Ascending aorta (tissue), 2 donors: ENCODE results near the gene FBXO39. TPM values are rescaled to one million over a fixed set of nuclear protein-coding genes. Genes with fewer than 3 reads are reported as not detected.
"Not testable (repeated sequence)": the region's sequence is repeated elsewhere in the genome, so short reads cannot be mapped to it uniquely, and the experiment has no call there.

Source experiments
- DNase-seq, 2 donors: peaks; one replicate each; pipeline ENCODE4 v3.0.0-alpha.2; 2019; ENCODE audit warnings: low spot score in 2 of 2
- H3K27ac ChIP-seq, 2 donors: fragments of 200-600 bp; sonication (generic); one replicate each; pipeline ENCODE4 v1.5.1; 2016 to 2017; ENCODE audit warnings: mild to moderate bottlenecking in 1 of 2
- H3K27me3 ChIP-seq: fragments of 200-600 bp; sonication (generic); one replicate; pipeline ENCODE4 v1.5.1; 2017
- H3K36me3 ChIP-seq, 2 donors: fragments of 200-600 bp; sonication (generic); one replicate each; pipeline ENCODE4 v1.5.1; 2016
- H3K4me1 ChIP-seq, 2 donors: fragments of 200-600 bp; sonication (generic); one replicate each; pipeline ENCODE4 v1.5.1; 2016 to 2017; ENCODE audit warnings: mild to moderate bottlenecking in 1 of 2
- H3K4me3 ChIP-seq, 2 donors: fragments of 200-600 bp; sonication (generic); one replicate each; pipeline ENCODE4 v1.5.1; 2016 to 2017; ENCODE audit warnings: mild to moderate bottlenecking in 1 of 2
- H3K9me3 ChIP-seq, 2 donors: fragments of 200-600 bp; sonication (generic); one replicate each; pipeline ENCODE4 v1.5.1; 2016
- intact Hi-C: fragments of 100-400 bp; cut with DNase I; formaldehyde crosslinking; loops from one replicate; pipeline ENCODE4 v1.15.1; 2023
- total RNA-seq: library from RNA; depleted of rRNA; stranded (reverse); fragments of >200 nt; gene quantifications from one replicate; pipeline ENCODE4 v1.1.0, GENCODE V29; 2016
- TF ChIP-seq, protein P1 (sequence below), 3 experiments: fragments of 200-600 bp in 2 of 3; fragments of 450-650 bp in 1 of 3; sonication (generic) in 2 of 3; IDR thresholded peaks; one replicate each; pipeline ENCODE4 v1.5.1; 2016 to 2019; ENCODE audit warnings: antibody characterized with exemption in 3 of 3, mild to moderate bottlenecking in 1 of 3, moderate library complexity in 1 of 3

The FBXO39 gene
- total RNA-seq, 1 donor from 2014 or later: not detected

DNA sequence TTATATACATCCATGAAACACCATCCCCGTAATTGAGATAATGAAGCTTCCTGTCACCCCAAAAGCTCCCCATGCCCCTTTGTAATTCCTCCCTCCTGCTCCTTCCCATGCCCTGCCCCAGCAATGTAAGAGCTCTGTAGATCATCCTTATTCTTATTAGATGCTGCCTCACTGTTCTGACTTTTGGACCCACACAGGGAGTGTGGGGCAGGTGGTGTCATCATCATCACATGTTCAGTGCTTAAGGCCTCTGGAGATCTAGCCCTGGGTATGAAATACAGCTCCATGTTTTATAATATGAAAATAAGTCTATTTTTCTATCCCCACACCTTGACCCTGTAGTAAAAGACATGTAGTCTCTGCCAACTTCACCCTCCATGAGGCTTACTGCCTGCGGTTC is 18.3 kb upstream of the FBXO39 start:
- no peaks in the 10 kb centered on the region for H3K27me3 ChIP-seq
- no peak overlapping the region for H3K27ac ChIP-seq
- no peak for DNase-seq
- intact Hi-C loops: loop anchor here (10.0 kb wide), 1 partner anchor 257 kb away; the partner anchor contains the start of gene RNASEK
- H3K4me3 ChIP-seq: peak overlapping the region in 1 of 2 donors; percentile 63
- peaks cover 21 to 28% of the 10 kb centered on the region in 2 donors for H3K36me3 ChIP-seq
- H3K9me3 ChIP-seq: no peaks in the 10 kb centered on the region
- peaks cover 4 to 21% of the 10 kb centered on the region in 2 donors for H3K4me1 ChIP-seq
- TF ChIP-seq, protein P1, sequence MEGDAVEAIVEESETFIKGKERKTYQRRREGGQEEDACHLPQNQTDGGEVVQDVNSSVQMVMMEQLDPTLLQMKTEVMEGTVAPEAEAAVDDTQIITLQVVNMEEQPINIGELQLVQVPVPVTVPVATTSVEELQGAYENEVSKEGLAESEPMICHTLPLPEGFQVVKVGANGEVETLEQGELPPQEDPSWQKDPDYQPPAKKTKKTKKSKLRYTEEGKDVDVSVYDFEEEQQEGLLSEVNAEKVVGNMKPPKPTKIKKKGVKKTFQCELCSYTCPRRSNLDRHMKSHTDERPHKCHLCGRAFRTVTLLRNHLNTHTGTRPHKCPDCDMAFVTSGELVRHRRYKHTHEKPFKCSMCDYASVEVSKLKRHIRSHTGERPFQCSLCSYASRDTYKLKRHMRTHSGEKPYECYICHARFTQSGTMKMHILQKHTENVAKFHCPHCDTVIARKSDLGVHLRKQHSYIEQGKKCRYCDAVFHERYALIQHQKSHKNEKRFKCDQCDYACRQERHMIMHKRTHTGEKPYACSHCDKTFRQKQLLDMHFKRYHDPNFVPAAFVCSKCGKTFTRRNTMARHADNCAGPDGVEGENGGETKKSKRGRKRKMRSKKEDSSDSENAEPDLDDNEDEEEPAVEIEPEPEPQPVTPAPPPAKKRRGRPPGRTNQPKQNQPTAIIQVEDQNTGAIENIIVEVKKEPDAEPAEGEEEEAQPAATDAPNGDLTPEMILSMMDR (IDR thresholded peaks at IDR 0.05): no peak

DNA sequence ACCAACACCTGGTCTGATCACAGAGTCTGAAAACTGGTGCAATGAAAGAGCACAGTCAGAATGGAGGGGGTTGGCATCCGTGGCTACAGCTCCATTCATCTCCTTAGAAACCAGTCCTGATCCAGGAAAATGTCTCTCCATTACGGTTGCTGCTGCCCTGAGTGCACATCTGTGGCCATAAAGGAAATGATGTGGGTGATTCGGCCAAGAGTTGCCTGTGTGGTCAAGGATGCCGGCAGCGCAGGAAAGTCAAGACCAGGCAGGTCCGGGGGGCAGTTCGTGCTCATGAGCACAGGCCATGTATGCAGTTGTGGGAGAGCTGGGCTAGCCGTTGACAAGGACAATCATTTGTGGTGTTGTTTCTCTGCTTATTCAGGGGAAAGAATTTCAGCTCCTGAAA is 14.2 kb upstream of the FBXO39 start:
- Histone ChIP-seq H3K27ac (no peak overlapping the region), H3K36me3 (peaks cover 43 to 56% of the 10 kb centered on the region in 2 donors), H3K4me3 (no peak overlapping the region), H3K4me1 (peaks cover 0 to 5% of the 10 kb centered on the region in 2 donors), H3K9me3 (peaks cover 0 to 2% of the 10 kb centered on the region in 2 donors), H3K27me3 (no peaks in the 10 kb centered on the region)
- DNase-seq: no peak
- TF ChIP-seq, protein P1 (IDR thresholded peaks at IDR 0.05): no peak
- intact Hi-C loops: no loop called here

DNA sequence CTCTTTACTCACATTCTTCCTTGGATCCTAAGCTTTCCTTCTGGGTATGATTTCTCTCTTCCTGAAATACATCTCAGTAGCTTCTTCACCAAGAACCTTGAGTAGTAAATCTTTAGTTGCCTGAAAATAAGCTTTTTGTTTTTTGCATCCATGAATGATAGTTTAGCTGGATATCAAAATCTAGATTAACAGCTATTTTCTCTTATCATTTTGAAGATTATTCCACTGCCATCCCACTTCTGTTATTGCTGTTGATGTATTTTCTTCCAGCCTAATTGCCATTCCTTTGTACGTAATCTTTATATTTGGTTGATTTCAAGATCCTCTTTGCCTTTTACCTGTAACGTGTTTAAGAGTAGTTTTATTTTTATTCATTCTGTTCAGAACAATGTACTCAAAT is 7.6 kb upstream of the FBXO39 start:
- intact Hi-C loops: no loop called here
- Histone ChIP-seq H3K27me3 (no peaks in the 10 kb centered on the region), H3K9me3 (peaks cover 11 to 40% of the 10 kb centered on the region in 2 donors), H3K27ac (no peak overlapping the region), H3K4me3 (no peak overlapping the region), H3K36me3 (peaks cover 85 to 89% of the 10 kb centered on the region in 2 donors), H3K4me1 (no peaks in the 10 kb centered on the region)
- no peak for DNase-seq
- TF ChIP-seq, protein P1 (IDR thresholded peaks at IDR 0.05): no peak

DNA sequence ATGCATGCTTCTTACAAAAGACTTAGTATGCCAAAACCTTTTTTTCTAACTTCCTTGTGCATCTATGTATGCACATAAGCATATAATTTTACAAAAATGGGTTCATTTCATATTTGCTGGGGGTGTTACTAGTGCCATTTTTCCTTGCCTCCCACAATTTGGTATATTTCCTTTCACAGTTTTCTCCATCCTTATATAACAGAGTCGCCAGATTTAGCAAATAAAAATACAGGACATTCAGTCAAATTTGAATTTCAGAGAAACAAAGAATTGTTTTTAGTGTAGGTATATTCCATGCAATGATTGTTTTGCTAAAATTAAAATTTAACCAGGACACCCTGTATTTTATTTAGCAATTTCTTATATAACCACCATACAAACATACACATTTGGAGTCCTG is 4.0 kb upstream of the FBXO39 start:
- no peaks in the 10 kb centered on the region for H3K27me3 ChIP-seq
- no peaks in the 10 kb centered on the region for H3K4me1 ChIP-seq
- peaks cover 57 to 65% of the 10 kb centered on the region in 2 donors for H3K36me3 ChIP-seq
- H3K9me3 ChIP-seq: peaks cover 33 to 65% of the 10 kb centered on the region in 2 donors
- no peak overlapping the region for H3K4me3 ChIP-seq
- no peak overlapping the region for H3K27ac ChIP-seq
- TF ChIP-seq, protein P1 (IDR thresholded peaks at IDR 0.05): no peak
- DNase-seq: no peak
- intact Hi-C loops: no loop called here

DNA sequence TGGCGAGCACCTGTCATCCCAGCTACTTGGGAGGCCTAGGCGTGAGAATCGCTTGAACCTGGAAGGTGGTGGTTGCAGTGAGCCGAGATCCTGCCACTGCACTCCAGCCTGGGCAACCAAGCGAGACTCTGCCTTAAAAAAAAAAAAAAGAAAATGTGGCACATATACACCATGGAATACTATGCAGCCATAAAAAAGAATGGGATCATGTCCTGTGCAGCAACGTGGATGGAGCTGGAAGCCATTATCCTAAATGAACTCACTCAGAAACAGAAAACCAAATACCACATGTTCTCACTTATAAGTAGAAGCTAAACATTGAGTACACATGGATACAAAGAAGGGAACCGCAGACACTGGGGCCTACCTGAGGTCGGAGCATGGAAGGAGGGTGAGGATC is 1.1 kb upstream of the FBXO39 start:
- not testable (repeated sequence) for H3K27me3 ChIP-seq

DNA sequence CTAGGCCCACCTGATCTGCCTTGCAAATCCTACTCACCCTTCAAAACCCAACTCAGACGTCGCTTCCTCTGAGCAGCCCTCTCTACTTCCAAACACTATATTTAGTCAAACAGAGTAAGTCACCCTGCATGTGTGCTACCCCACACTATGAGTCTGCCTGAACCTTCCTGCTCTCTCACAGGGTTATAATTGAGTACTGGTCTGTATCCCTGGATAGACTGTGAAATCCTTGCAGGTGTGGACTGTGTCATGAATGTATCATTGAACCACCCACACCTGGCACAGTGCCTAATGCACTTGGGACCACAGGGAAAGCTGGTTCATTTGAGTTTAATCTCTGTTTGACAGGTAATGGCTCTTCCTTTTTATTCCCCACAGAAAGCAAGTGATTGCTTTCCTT is 3.4 kb downstream of the FBXO39 start:
- intact Hi-C loops: no loop called here
- TF ChIP-seq, protein P1 (IDR thresholded peaks at IDR 0.05): no peak
- no peaks in the 10 kb centered on the region for H3K4me1 ChIP-seq
- peaks cover 15 to 30% of the 10 kb centered on the region in 2 donors for H3K9me3 ChIP-seq
- H3K36me3 ChIP-seq: no peaks in the 10 kb centered on the region
- no peaks in the 10 kb centered on the region for H3K27me3 ChIP-seq
- H3K4me3 ChIP-seq: no peak overlapping the region
- no peak overlapping the region for H3K27ac ChIP-seq
- no peak for DNase-seq

More for the DNA sequence above, 1.1 kb upstream of the FBXO39 start:
- Histone ChIP-seq H3K9me3 (peaks cover 30 to 48% of the 10 kb centered on the region in 2 donors), H3K36me3 (peaks cover 36 to 37% of the 10 kb centered on the region in 2 donors)
- H3K4me3 ChIP-seq, H3K4me1 ChIP-seq, DNase-seq, H3K27ac ChIP-seq, intact Hi-C loops: not testable (repeated sequence)
